OCI-LY1 (cell line): ENCODE data around the gene ZCCHC7.

Experiments used
- H2AFZ ChIP-seq: fragments of 200-600 bp; sonication (generic), shearing (Covaris generic); 2 replicates; pipeline ENCODE4 v1.6.0; 2014; ENCODE audit warnings: antibody characterized with exemption, mild to moderate bottlenecking, low read length
- H3F3A ChIP-seq: fragments of 200-600 bp; sonication (generic), shearing (Covaris generic); 2 replicates; pipeline ENCODE4 v1.6.0; 2014; ENCODE audit warnings: mild to moderate bottlenecking, antibody characterized with exemption, low read length, moderate library complexity; ENCODE audit not compliant: insufficient read depth
- H3K27ac ChIP-seq: fragments of 200-600 bp; sonication (generic); 2 replicates; pipeline ENCODE4 v1.5.1; 2014; ENCODE audit warnings: low read length, mixed run types, mild to moderate bottlenecking, low read depth; ENCODE audit not compliant: poor library complexity, severe bottlenecking
- H3K27me3 ChIP-seq: fragments of 200-600 bp; sonication (generic); 2 replicates; pipeline ENCODE4 v1.6.0; 2014; ENCODE audit warnings: antibody characterized with exemption, mild to moderate bottlenecking, low read length, moderate library complexity; ENCODE audit not compliant: insufficient read depth
- H3K36me3 ChIP-seq: fragments of 200-600 bp; sonication (generic); 2 replicates; pipeline ENCODE4 v1.6.1; 2014; ENCODE audit warnings: mild to moderate bottlenecking, antibody characterized with exemption, low read length, moderate library complexity, mixed read lengths; ENCODE audit not compliant: insufficient read depth
- H3K4me1 ChIP-seq: fragments of 200-600 bp; sonication (generic); 2 replicates; pipeline ENCODE4 v1.5.1; 2014; ENCODE audit warnings: mild to moderate bottlenecking, low read length, moderate library complexity; ENCODE audit not compliant: insufficient read depth, severe bottlenecking
- H3K4me2 ChIP-seq: fragments of 200-600 bp; sonication (generic), shearing (Covaris generic); 2 replicates; pipeline ENCODE4 v1.6.1; 2014; ENCODE audit warnings: low read length
- H3K4me3 ChIP-seq: fragments of 200-600 bp; sonication (generic); 2 replicates; pipeline ENCODE4 v1.5.1; 2014; ENCODE audit warnings: low read length, low read depth, mild to moderate bottlenecking, mixed read lengths; ENCODE audit not compliant: poor library complexity, severe bottlenecking
- H3K79me2 ChIP-seq: fragments of 200-600 bp; shearing (Covaris generic); 2 replicates; pipeline ENCODE4 v1.6.1; 2016; ENCODE audit warnings: mixed run types, low read length, mixed read lengths; ENCODE audit not compliant: insufficient read depth
- H3K9ac ChIP-seq: fragments of 200-600 bp; sonication (generic), shearing (Covaris generic); 2 replicates; pipeline ENCODE4 v1.6.1; 2014; ENCODE audit warnings: mild to moderate bottlenecking, low read length, mixed read lengths
- H3K9me2 ChIP-seq: fragments of 200-600 bp; sonication (generic), shearing (Covaris generic); 2 replicates; pipeline ENCODE4 v1.6.1; 2014; ENCODE audit warnings: low read depth, mild to moderate bottlenecking, low read length, mixed read lengths
- H3K9me3 ChIP-seq: fragments of 200-600 bp; shearing (Covaris generic); 2 replicates; pipeline ENCODE4 v1.6.1; 2014; ENCODE audit warnings: low read length, mixed read lengths
- H4K20me1 ChIP-seq: fragments of 200-600 bp; sonication (generic), shearing (Covaris generic); 2 replicates; pipeline ENCODE4 v1.6.0; 2016; ENCODE audit warnings: mild to moderate bottlenecking, low read length; ENCODE audit not compliant: insufficient read depth
- EZH2 ChIP-seq: fragments of 200-600 bp; sonication (generic), shearing (Covaris generic); IDR thresholded peaks from 2 replicates; pipeline ENCODE4 v1.8.0; 2017; ENCODE audit warnings: borderline replicate concordance, mixed run types, mild to moderate bottlenecking, antibody characterized with exemption, low read length, moderate library complexity, mixed read lengths
- TF ChIP-seq, protein P1 (sequence below): fragments of 200-600 bp; sonication (generic), shearing (Covaris generic); IDR thresholded peaks from 2 replicates; pipeline ENCODE4 v1.5.1; 2017; ENCODE audit warnings: mild to moderate bottlenecking, antibody characterized with exemption, low read length, moderate library complexity, mixed read lengths

ZCCHC7 gene

GRCh38 chr9:37259951-37260350 lies 139.6 kb downstream of the ZCCHC7 start:
- Histone ChIP-seq H3K36me3 (peaks cover 47% of the 10 kb centered on the region), H3K27me3 (no peaks in the 10 kb centered on the region), H3K4me2 (no peak overlapping the region), H3K9me2 (no peaks in the 10 kb centered on the region), H3F3A (no peaks in the 10 kb centered on the region), H3K79me2 (peaks cover 53% of the 10 kb centered on the region), H2AFZ (no peak overlapping the region), H3K4me3 (no peak overlapping the region), H3K4me1 (peaks cover 22% of the 10 kb centered on the region), H3K27ac (peak overlapping the region; percentile 27), H3K9me3 (no peaks in the 10 kb centered on the region), H3K9ac (no peak overlapping the region), H4K20me1 (no peaks in the 10 kb centered on the region)
- TF ChIP-seq, protein P1, sequence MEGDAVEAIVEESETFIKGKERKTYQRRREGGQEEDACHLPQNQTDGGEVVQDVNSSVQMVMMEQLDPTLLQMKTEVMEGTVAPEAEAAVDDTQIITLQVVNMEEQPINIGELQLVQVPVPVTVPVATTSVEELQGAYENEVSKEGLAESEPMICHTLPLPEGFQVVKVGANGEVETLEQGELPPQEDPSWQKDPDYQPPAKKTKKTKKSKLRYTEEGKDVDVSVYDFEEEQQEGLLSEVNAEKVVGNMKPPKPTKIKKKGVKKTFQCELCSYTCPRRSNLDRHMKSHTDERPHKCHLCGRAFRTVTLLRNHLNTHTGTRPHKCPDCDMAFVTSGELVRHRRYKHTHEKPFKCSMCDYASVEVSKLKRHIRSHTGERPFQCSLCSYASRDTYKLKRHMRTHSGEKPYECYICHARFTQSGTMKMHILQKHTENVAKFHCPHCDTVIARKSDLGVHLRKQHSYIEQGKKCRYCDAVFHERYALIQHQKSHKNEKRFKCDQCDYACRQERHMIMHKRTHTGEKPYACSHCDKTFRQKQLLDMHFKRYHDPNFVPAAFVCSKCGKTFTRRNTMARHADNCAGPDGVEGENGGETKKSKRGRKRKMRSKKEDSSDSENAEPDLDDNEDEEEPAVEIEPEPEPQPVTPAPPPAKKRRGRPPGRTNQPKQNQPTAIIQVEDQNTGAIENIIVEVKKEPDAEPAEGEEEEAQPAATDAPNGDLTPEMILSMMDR, result no peak
- no peak for TF ChIP-seq EZH2

DNA sequence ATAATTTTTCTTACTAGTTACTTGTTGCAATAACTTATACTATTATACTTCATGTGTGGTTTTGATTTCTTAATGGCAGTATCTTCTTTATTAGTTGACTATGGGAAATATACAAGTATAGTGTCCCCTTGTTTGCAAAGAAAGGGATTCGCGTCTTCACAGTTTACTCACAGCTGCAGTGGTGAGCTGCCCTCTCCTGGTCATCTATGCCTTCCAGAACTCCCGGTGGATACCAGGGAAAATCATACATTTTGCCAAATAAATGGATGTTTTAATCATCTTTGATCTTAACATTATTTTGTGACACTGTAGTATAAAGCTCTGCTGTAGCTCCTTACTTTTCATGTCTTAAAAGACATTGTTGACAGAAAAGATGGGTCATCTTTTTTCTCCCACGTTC lies 142.0 kb downstream of the ZCCHC7 start:
- H3K27me3 ChIP-seq, result no peaks in the 10 kb centered on the region
- no peaks in the 10 kb centered on the region for H3K9me3 ChIP-seq
- TF ChIP-seq EZH2, result no peak
- TF ChIP-seq, protein P1, result peak; percentile 21; the same call in 1 of the 2 replicates
- no peak overlapping the region for H3K9ac ChIP-seq
- H3K36me3 ChIP-seq, result peaks cover 41% of the 10 kb centered on the region
- H4K20me1 ChIP-seq, result no peaks in the 10 kb centered on the region
- no peaks in the 10 kb centered on the region for H3K4me1 ChIP-seq
- no peak overlapping the region for H2AFZ ChIP-seq
- H3K4me3 ChIP-seq, result no peak overlapping the region
- H3F3A ChIP-seq, result no peaks in the 10 kb centered on the region
- H3K79me2 ChIP-seq, result peaks cover 42% of the 10 kb centered on the region
- H3K4me2 ChIP-seq, result no peak overlapping the region
- H3K27ac ChIP-seq, result no peak overlapping the region
- H3K9me2 ChIP-seq, result no peaks in the 10 kb centered on the region

- no peaks in the 10 kb centered on the region for H3K9me3 ChIP-seq
- no peaks in the 10 kb centered on the region for H3K4me1 ChIP-seq
- no peak overlapping the region for H3K4me2 ChIP-seq
- no peaks in the 10 kb centered on the region for H3K27me3 ChIP-seq
- no peak overlapping the region for H3K4me3 ChIP-seq
- peaks cover 44% of the 10 kb centered on the region for H3K79me2 ChIP-seq
- H3K36me3 ChIP-seq, result peaks cover 46% of the 10 kb centered on the region
- H3K9ac ChIP-seq, result no peak overlapping the region
- no peaks in the 10 kb centered on the region for H4K20me1 ChIP-seq
- H2AFZ ChIP-seq, result no peak overlapping the region
- H3F3A ChIP-seq, result no peaks in the 10 kb centered on the region
- no peaks in the 10 kb centered on the region for H3K9me2 ChIP-seq
- no peak for TF ChIP-seq EZH2
- TF ChIP-seq, protein P1, result no peak
- no peak overlapping the region for H3K27ac ChIP-seq
Measured at GRCh38 chr9:37264539-37264938, 144.2 kb downstream of the ZCCHC7 start.
